GM18951 (cell line): ENCODE measurements around the gene OST4.
A peak's percentile ranks its signal among the peaks of the same experiment; 100 is the strongest.

Experiments used
- POLR2A ChIP-seq: IDR thresholded peaks from 4 replicates; pipeline ENCODE4 v1.6.1; 2011; ENCODE audit warnings: mild to moderate bottlenecking; ENCODE audit not compliant: insufficient read length, insufficient read depth; ENCODE audit errors: extremely low read depth
- in situ Hi-C: fragments of 300-500 bp; cut with MboI; formaldehyde crosslinking; loops from one replicate; pipeline ENCODE4 v1.12.0; 2022; ENCODE audit warnings: low sequenced_read_pairs, mixed read lengths, inconsistent platforms; ENCODE audit not compliant: unreplicated experiment

OST4 gene

DNA sequence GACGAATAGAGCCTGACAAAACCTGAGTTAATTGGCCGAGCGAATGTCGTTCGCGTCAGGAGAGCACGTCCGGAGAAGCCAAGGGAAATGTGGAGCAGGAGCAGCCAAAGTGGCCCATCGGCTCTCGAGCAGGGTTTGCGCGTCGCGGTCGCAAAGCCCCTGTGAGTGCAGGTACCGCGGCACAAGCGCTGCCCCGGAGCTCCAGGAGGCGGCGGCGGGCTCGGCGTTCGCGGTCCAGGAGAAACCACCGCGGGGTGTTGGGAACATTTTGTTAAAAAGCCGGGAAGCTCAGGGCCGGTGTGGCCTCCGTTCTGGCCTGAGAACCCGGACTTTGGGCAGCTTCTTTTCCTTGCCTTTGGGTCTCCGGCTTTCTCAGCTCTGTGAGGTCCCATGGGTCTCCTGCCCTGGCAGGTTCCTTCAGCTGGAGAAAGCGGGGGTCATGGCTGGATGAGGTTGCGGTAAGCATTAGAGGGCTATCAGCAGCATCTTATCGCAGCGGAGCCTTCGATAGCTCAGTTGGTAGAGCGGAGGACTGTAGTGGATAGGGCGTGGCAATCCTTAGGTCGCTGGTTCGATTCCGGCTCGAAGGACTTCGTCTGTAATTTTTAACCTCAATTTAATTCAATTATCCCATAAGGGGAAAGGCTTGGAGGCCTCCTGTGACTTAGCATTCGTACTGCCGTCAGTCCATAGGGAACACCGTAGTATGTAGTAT, 21.0 kb downstream of the OST4 start:
- in situ Hi-C loops, result no loop called here
- TF ChIP-seq POLR2A, result peak; percentile 70

DNA sequence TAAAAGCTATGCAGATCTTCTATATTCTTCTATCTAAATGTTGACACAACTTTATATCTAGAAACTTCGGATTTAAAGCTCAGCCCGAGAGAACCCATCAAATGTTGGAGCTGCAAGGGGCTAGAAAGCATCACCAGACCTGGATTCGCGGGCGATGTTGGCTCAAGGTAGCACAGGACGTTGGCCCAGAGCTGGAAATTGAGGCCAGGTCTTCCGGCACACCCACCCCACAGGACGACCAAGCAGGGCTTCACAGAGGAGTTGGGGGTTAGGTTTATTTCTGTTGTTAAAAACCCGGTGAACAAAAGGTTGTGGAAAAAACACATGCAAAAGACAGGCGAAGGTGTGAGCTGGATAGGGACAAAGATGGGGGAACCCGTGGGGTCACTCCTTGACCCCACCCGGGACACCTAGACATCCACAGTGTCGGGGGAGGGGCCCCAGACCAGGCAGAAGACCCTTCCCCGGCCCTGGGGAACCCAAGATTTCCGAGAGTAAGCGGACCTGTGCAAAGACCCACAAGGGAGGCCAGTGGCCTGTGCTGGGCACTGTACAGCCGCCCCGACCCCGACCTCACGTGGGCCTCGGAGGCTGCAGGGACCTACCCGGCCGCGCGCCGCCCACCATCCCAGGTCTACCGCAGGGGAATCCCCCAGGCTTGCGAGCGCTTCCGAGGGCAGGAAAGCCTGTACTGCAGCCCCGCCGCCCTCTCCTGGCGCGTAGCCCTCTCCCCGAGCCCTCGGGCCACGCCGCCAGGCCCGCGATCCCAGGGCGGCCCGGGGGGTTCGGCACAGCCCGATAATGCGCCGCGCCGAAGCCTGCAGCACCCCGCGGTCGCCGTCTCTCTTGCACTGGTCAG, 21.8 kb downstream of the OST4 start:
- TF ChIP-seq POLR2A, result no peak
- in situ Hi-C loops, result no loop called here

DNA sequence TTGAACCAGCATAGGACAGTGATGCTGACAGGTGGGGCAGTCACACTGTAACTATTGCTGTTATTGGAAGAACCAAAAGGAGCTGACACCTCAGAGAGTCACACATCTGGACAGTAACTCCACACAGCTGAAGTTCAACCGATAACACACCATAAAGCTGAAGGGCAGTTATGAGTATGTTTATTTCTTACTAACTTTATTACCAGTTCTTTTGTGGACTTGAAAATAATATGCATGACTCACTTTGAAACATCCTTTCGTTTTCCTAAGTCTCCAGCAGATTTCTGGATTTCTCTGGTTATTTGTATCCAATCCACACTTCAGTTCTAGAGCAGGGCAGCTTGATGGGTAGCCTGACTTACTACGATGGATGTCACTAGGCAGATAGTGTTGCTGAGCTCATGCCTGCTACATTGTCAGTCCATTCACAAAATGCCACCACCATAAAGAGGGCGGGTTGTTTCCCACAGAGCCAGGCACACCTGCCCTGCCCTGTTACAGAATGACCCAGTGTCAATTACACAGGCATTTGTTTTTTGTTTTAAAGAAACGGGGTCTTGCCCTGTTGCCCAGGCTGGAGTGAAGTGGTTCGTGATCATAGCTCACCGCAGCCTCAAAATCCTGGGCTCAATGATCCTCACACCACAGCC, 28.3 kb downstream of the OST4 start:
- no peak for TF ChIP-seq POLR2A
- in situ Hi-C loops, result no loop called here

DNA sequence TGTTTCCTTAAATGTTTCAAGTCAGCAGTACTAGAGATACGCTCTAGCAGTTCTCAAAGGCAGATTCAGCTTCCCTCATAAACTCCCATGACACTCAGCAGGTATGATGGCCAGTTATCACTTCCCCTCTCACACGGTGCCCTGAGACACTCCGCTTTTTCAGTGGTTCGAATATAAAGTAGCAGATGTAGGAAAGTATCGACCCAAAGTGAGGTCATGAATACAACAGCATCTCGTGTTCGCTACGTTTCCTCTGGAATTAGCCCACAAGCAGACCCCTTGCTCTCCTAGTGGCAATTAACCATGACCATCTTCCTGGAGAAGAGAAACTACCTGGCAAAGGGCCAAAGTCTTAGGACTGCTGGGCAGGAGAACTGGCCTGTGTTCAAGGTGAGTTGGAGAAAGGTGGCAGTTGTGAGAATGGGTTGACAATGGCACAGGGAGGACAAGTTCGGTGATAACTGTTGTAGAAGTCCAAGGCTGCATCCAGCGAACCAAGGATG, 29.2 kb downstream of the OST4 start:
- in situ Hi-C loops, result no loop called here
- TF ChIP-seq POLR2A, result no peak

GRCh38 chr2:27041752-27042151, 29.7 kb downstream of the OST4 start:
- in situ Hi-C loops, result no loop called here
- no peak for TF ChIP-seq POLR2A

GRCh38 chr2:27040282-27040681, 31.2 kb downstream of the OST4 start:
- no peak for TF ChIP-seq POLR2A
- in situ Hi-C loops, result no loop called here

DNA sequence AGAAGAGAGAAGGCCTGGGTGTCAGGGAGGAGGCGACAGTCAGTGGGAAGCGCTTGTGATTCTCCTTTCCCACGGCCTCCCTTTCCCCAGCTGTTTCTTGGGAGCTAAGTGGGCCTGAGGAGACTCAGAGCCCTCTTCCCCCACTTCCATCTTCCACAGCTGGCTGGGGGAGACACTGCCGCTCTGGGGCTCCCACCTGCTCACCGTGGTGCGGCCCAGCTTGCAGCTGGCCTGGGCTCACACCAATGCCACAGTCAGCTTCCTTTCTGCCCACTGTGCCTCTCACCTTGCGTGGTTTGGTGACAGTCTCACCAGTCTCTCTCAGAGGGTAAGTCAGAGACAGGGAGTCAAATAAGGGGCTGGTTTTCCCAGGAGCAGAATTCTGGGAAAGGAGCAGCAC, 31.6 kb downstream of the OST4 start:
- TF ChIP-seq POLR2A, result no peak
- in situ Hi-C loops, result no loop called here

DNA sequence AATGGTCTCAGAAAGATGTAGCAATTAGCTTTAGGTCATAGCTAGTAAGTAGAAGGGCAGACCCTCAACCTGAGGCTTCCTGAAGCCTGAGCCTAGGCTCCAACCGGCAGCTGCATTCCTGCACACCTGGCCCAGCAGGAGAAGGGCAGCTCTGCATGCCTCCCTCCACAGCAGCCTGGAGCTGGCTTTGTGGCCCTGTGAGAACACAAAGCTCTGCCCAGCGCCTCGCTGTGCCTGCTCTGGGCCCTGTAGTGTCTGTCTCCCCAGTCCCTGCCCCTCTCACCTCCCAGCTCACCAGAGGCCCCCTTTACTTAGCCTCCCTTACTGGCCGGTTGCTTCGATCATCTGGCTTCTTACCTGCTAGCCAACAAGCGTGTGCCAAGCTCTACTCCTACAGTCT, 32.0 kb downstream of the OST4 start:
- in situ Hi-C loops, result no loop called here

DNA sequence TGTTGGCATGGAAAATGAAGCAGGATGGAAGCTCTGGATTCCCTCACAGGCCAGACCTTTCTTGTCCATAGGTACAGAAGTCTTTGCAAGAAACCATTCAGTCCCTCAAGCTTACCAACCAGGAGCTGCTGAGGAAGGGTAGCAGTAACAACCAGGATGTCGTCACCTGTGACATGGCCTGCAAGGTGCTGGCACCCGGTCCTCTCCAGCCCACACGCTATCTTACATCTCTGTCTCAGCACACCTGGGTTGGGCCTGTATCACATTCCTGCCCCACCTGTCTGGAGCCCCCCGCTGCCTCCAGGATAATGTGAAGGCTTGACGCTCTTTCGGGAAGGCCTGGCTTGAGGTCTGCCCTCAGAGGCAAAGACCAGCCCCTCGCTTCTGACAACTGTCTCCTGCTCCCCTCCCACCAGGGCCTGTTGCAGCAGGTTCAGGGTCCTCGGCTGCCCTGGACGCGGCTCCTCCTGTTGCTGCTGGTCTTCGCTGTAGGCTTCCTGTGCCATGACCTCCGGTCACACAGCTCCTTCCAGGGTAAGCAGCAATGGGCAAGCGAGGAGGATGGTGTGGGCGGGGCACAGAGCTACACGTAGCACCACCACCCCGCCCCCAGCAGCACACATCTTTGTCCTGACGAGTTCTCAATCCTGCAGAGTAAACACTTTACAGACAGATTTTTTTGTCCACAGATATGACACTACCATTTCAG, 32.7 kb downstream of the OST4 start:
- no peak for TF ChIP-seq POLR2A
- in situ Hi-C loops, result no loop called here

More for the DNA sequence above, 32.0 kb downstream of the OST4 start:
- no peak for TF ChIP-seq POLR2A

DNA sequence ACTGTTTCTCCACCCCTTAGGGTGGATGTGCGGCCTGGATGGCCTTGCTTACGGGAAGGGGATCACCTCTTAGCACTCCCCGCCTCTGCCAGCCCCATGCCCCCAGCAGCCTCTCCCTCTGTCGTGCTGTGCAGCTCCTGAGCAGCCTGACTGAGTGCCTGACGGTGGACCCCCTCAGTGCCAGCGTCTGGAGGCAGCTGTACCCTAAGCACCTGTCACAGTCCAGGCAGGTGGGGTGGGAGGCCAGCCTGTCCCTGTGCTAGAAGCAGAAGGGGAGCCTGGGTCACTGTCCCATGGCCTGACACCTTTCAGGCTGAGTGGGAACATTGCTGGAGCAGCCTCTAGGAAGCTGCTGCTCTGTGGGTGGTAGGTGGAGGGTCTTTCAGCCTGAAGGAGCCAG, 33.4 kb downstream of the OST4 start:
- in situ Hi-C loops, result no loop called here
- no peak for TF ChIP-seq POLR2A

DNA sequence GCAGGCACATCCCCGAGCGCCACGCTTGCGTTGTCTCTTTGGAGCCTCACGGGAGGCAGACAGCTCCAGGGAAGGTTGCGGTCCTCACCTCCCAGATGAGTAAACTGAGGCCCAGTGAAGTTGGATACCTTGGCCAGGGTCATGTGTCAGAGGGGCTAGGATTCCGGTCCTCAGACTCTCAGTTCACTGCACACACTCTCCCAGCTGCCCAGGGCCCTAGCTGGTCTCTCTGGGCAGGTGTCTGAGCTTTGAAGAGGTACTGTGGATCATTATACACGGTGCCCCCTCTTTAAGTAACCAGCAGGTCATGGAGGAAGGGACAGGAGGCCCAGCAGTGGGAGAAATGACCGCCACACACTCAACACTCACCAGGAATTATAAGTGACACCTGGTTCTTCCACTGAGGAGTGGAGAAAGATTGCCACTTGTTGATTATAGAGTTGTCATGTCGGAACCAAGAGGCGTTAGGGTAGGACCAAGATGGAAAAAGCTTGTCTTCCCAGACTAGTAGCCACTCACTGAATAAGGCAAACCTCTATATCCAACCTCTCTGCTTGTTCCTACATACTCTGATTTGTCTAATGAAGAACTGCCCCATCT, 38.1 kb downstream of the OST4 start:
- no peak for TF ChIP-seq POLR2A

DNA sequence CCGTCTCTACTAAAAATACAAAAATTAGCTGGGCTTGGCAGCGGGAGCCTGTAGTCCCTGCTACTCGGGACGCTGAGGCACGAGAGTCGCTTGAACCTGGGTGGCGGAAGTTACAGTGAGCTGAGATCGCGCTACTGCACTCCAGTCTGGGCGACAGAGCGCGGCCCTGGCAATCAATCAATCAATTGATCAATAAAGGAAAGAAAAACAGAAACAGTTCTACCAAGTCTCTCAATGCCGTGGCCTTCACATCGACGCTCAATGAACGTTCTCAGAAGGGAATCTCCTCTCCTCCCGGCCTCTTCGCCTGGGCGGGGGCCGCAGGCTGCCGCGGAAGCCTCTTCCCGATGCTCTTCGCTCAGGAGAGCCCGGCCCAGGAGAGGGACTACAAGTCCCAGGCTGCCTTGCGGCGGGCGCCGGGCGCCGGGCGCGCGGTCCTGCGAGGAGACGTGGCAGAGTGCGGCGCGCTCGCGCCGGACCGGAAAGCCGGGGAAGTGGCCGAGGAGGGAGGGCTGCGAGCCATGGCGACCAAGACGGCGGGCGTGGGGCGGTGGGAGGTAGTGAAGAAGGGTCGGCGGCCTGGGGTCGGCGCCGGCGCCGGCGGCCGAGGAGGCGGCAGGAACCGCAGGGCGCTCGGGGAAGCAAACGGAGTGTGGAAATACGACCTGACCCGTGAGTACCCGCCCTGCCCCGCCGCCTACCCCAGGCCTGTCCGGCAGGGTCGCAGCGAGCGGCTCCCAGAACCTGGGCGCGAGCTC, 38.8 kb downstream of the OST4 start, which contains the start of gene TMEM214:
TMEM214 (plus strand) TSS at position 471 of the 758 bp plus-strand sequence; CDS start at position 522, 51 bp downstream.
- in situ Hi-C loops, result no loop called here
- peak; percentile 90 for TF ChIP-seq POLR2A

More for the DNA sequence above, 38.1 kb downstream of the OST4 start:
- in situ Hi-C loops, result no loop called here
